Measurements from ENCODE around the gene ABLIM2.
"Not testable (repeated sequence)": the region's sequence is repeated elsewhere in the genome, so short reads cannot be mapped to it uniquely, and the experiment has no call there.

The ABLIM2 gene

DNA sequence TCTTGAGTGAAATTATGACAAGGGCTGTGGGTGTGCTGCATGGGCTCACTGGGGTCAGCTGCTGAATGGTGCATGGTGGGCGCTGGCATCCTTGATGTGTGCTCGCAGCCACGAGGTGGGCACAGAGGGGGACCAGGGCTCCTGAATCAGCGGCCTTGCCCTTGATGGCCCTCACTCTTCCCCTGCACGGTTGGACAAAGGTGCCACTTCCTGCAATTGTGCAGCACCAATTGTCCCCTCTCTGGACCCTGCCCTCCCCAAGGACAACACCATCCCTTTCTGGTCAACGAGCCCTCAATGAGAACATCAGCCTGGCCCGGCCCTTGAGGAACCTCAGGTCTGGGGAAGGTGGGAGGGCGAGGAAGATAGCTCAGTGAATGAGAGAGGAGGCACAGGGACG lies 16.1 kb downstream of the ABLIM2 start:
- in situ Hi-C loops (cut with MboI; ENCODE audit: low sequenced_read_pairs) = no loop called here

DNA sequence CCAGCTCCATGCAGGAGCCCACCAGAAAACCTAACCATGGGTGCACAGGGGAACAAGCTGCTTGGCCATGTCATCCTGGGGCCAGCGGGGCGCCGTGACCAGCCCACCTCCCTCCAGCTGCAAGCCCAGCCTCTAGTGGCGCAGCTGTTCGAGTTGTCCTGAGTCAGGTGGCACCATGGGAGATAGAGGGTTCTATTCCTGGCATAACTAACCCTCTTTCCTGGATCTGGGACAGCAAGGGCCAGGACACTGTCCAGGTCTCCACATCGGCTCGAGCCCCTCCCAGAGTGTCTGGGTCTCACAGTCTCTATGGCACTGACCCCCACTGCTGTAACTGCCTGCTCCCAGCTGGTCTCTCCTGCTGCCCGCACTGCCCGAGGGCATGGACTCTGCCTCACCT lies 16.7 kb downstream of the ABLIM2 start:
- in situ Hi-C loops (cut with MboI; ENCODE audit: low sequenced_read_pairs) = no loop called here

DNA sequence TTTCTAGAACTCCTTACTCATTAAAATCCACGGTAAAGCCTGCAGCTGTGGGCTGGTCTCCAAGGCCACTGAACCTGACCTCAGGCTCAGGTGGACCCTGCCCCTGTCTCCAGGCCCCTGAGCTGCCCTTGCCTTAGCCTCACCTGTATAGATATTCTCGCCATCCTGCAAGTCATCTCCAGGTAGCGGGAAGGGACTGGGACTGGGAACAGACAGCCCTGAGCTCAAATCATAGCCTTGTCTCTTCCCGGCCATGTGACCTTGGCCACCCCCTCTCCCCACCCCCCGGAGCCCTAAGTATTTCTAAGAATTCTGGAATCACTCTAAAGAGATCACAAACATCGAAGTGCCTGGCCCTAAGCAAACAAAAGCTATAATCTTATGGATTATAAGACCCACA lies 17.7 kb downstream of the ABLIM2 start:
- in situ Hi-C loops (cut with MboI; ENCODE audit: low sequenced_read_pairs) = no loop called here

DNA sequence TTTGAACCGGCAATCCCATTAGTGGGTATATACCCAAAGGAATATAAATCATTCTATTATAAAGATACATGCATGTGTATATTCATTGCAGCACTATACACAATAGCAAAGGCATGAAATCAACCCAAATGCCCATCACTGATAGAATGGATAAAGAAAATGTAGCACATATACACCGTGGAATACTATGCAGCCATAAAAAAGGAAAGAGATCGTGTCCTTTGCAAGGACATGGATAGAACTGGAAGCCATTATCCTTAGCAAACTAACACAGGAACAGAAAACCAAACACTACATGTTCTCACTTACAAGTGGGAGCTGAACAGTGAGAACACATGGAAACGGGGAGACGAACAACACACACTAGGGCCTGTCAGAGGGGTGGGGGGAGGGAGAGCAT lies 18.9 kb downstream of the ABLIM2 start:
- in situ Hi-C loops (cut with MboI; ENCODE audit: low sequenced_read_pairs) = not testable (repeated sequence)

DNA sequence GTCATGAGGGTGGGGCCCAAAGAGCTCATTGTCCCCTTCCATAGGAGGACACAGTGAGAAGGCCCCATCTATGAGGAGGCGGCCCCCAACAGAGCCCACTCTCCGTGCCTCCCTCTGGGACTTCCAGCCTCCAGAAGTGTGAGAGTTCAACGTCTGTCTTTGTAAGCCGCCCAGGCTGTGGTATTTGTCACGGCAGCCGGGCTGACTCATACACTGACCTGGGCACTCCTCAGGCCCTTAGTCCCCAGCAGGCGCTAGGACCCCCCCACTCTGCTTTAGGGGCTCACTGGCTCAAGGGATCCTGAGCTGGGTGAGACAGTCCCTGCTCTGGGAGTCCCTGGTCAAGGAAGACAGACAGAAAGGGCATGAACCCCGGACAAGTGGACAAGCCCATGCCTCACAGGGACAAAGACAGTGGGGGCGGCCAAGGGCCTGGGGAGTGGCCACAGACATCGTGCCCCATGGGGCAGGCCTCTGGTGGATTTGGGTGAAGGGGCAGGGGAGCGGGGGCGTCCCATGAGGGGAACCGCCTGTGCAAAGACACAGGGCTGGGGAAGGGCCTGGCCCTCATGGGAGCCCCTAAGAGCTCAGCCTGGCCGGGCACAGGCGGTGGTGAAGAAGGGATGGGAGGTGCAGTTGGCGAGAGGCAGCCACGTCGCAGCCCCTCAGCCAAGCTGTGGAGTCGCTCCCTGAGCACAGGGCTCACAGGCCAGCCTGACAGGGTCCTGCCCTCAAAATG lies 21.5 kb downstream of the ABLIM2 start:
- in situ Hi-C loops (cut with MboI; ENCODE audit: low sequenced_read_pairs) = no loop called here

DNA sequence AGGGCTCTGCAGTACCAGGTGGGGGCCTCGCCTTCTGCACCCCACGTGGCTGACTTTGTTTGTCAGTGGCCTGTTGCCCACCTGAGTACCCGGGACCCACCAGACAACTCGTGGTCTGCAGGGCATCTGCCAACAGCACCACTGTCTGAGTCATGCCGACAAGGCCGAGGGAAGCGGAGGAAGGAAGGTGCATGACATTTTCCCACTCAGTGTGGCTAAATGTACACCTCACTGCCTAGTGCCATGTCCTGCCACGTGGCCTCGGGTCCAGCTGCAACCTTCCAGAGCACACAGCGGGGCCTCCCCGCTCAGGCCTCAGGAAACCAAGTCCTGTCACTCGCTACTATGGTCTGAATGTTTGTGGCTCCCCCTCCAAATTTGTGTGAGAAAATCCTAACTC lies 22.1 kb downstream of the ABLIM2 start:
- in situ Hi-C loops (cut with MboI; ENCODE audit: low sequenced_read_pairs) = no loop called here

DNA sequence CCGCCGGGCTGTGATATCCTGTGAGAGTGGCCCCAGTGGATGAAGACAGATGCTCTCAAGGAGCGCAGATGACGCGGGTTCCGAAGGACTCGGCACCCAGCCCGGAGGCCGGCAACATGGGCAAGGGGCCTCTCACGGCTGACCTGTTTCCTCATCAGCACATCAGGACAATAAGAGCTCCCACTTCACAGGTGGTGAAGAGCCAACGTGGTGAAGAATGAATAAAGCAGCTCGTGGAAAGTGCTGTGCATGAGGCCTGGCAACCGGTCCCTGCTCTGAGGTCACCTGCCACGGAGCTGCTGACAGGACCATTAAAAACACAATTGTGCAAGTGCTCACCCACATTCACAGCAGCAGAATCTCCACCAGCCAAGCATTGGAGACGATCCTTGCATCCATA lies 22.9 kb downstream of the ABLIM2 start:
- in situ Hi-C loops (cut with MboI; ENCODE audit: low sequenced_read_pairs) = no loop called here

DNA sequence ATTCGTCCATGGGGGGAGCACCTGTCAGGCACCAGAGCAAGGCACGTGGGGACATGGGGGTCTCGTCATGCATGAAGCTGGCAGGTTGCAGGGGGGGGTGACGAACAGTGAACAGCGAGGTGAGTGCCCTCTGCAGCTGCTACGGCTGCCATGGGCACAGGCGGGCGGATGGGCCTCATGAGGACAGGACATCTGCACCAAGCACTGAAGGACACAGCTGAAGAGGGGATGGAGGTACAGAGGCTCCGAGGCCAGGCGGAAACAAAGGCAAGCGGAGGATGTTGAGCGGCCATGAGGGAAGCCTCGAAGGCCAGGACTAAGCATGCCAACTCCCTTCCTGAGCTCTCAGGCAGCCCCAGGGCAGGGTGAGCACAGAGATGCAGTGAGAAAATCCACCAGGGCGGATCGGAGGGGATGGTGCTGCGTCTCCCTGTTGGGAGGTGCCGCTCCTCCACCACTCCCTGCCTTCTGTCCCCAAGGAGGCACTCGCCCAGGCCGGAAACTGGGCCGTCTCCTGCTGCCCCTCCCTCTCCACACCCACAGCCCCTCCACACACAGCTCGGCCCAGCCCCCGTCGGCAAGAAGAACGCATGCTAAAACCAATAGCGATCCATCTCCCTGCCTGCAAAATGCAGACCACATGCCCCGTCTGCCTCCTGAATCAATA lies 24.6 kb downstream of the ABLIM2 start:
- in situ Hi-C loops (cut with MboI; ENCODE audit: low sequenced_read_pairs) = no loop called here

DNA sequence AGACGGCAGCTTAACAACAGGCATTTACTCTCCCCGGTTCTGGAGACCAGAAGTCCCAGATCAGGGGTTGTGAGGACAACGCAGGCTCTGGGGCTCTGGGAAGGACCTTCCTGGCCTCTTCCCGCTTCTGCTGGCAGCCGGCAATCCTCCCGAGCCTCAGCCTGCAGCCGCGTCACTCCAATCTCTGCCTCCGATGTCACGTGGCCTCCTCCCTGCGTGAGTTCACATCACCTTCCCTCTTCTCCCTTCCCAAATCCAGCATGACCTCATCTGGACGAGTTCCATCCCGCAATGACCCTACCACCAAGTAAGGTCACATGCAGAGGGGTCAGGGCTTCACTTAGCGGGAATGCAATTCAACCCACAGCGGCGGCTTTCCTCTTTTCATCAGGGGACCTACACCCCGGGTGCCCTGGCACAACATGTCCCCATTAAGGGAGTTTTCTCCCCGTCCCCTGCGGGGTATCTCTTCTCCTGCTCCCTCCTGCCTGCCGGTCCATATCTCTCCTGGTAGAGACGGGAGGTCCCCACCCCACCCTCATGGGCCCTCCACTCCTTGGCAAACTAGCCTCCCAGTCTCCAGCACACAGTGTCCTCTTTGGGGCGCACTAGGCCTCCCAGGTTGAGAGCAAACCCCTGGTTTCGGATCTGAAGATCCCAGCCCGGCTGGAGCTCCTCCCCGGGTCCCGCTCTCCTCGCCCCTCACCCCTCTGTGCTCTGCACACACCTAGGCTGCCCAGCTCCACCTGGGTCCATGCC lies 25.5 kb downstream of the ABLIM2 start:
- in situ Hi-C loops (cut with MboI; ENCODE audit: low sequenced_read_pairs) = no loop called here

DNA sequence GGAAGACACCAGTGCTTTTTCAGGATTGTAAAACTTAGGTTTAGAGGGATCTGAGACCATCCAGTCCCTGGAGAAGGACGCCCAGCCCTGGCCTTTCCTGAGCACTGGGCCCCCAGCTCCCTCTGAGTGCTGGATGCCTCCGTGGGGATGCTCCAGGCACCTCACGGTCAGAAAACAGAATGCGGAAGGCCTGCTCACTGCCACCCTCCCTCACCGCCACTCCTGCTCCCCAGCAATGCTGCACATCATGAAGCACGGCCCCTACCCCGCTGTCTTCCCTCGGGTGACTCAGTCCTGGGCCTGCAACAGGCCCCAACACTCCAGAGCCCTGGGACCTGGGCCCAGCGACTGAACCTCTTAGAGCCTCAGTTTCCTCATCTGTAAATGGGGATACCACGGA lies 26.2 kb downstream of the ABLIM2 start:
- in situ Hi-C loops (cut with MboI; ENCODE audit: low sequenced_read_pairs) = no loop called here

DNA sequence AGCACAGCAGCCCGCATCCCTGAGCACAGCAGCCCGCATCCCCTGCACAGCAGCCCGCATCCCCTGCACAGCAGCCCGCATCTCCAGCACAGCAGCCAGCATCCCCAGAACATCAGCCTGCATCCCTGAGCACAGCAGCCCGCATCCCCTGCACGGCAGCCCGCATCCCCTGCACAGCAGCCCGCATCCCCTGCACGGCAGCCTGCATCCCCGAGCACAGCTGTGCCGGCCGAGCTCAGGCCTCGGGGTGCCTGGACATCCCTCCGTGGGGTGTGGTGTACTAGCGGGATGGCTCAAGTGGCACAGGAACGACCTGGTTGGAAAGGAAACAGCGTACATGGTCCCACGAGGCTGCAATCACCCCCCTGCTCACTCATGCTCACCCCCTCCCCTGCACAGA lies 26.8 kb downstream of the ABLIM2 start:
- in situ Hi-C loops (cut with MboI; ENCODE audit: low sequenced_read_pairs) = no loop called here

DNA sequence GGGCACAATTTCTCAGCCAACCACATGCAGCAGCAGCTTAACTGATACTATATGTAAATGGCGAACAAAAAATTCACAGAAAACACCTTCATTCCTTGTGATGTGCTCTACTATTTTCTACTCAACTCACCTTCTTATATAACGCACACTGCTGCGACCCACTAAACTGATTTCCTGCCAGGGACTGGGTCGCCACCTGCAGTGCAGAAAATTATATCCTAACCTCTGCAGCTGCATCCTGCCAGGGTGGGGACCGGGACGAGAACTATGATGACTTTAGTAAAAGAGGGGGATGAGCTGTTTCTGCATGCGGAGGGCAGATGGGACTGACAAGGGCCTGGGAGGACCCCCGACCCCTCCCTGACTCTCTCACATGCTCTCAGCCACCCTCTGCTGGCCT lies 27.4 kb downstream of the ABLIM2 start:
- in situ Hi-C loops (cut with MboI; ENCODE audit: low sequenced_read_pairs) = no loop called here

DNA sequence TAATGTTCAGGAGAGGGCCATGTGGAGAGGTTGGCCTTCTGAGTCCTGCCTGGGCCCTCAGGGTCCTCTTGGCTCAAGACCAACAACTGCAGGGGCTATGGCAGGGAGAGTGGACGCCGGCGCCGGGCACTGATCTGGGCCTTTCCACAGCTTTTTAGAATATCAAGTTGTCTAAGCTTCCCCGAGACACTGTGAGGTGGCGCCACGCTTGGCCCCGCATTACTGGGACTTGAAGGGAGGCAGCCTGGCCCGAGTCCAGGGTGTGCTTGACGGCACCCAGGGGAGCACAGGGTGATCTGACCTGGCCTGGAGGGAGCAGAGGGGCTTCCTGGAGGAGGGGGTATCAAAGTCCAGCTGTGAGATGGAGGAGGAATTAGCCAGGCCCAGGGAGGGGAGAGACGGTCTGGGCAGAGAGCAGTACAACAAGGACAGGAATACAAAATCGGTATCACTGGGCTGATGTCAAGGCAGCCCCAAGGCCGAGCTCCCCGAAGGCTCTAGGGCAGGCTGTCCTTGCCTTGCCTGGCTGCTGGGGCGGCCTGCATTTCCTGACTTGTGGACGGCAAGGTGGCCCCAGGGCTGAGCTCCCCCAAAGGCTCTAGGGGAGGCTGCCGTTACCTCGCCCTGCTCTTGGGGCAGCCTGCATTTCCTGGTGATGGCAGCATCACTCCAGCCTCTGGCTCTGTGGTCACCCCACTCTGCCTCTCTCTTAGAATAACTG lies 28.1 kb downstream of the ABLIM2 start:
- in situ Hi-C loops (cut with MboI; ENCODE audit: low sequenced_read_pairs) = no loop called here

DNA sequence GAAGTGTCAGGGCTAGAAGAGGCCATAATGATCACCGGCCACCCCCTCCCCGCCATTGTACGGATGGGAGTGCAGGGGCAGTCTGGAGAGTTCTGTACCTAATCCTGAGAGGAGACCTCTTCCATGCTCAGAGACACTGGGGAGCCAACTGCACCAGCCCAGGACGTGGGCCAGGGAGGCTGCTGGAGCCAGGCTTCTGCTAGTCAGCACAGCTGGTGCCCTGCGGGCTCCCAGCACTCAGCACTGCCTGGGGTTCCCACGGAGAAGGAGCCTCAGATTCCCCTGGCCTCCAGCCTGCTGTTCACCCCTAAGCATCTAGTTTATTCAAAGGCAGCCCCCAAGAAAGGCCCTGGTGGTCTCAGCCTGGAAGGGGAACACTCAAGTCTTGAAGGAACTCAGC lies 28.8 kb downstream of the ABLIM2 start:
- in situ Hi-C loops (cut with MboI; ENCODE audit: low sequenced_read_pairs) = no loop called here

DNA sequence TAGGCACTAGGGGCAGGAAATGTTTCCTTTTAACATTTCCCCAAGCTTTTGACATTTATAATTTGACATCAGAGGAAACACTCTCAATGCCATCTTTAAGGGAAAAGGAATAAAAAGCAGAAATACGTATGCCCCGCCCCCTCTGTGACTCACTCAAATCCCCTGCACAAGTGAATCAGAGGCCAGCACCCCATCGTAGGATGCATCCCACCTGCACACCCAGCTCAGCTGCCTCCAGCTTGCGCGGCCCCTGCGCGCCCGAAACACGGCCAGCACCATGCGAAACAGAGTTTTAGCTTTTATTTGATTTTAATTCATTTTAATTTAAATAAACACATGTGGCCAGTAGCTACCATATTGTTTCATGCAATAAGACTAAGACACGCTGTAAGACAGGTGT lies 29.5 kb downstream of the ABLIM2 start:
- in situ Hi-C loops (cut with MboI; ENCODE audit: low sequenced_read_pairs) = no loop called here

DNA sequence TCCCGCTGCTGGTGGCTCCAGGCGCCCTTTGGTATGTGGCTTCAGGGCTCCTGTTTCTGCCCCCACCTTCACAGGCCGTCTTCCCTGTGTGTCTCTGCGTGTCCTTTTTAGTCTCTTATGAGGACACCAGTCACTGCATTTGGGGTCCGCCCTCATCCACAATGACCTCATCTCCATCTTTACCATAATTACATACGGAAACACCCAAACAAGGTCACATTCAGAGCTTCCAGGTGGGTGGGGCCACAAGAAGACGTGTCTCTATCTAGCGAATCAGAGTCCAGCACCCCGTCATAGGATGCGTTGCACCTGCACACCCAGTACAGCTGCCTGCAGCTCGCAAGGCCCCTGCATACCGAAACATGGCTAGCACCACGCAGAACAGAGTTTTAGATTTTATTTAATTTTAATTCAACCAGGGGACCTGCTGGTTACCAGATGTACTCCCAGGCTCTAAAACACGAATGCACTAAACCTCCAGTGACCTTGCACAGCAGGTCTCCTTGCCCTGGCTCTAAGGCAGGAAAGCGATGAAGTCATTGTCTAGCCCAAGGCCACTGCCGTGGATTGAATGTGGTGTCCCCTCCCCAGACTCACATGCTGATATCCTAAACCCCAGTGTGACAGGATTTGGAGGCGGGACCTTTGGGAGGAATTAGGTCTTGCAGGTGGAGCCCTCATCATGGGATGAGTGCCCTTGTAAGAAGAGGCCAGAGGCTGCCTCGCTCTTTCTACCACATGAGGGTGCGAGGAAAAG lies 30.3 kb downstream of the ABLIM2 start:
- in situ Hi-C loops (cut with MboI; ENCODE audit: low sequenced_read_pairs) = no loop called here

DNA sequence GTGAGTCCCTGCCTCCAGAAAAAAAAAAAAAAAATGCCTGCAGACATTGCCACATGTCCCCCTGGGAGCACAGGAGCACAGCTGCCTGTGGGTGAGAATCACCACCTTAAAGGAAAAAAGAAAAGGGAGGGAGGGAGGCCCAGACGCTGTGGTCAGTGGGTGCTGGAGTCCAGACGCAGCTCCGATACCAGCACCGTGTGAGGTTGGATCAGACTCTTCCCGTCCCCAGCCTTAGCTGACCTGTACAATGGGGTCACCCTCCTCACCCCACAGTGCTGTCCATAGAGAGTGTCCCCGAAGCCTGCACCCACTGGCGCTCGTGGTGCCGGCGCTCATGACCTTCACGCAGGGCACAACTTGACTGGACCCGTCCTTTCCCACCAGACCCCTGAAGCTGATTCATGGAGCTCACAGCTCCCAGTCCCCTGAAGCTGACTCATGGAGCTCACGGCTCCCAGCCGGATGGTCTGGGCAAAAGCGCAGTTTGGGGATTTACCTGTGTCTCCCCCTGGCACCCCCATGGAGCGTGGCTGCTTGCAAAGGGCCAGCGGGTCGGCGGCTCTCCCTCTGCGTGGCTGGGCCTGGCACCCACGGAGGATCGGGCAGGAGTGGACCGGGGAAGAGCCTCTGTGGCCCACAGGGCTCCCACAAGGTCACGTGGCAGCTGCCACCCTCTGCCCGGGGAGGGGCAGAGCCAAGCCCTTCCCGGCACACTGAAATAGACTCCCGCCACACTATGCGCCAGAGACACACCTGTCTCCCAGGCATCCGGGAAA lies 31.4 kb downstream of the ABLIM2 start:
- in situ Hi-C loops (cut with MboI; ENCODE audit: low sequenced_read_pairs) = no loop called here

DNA sequence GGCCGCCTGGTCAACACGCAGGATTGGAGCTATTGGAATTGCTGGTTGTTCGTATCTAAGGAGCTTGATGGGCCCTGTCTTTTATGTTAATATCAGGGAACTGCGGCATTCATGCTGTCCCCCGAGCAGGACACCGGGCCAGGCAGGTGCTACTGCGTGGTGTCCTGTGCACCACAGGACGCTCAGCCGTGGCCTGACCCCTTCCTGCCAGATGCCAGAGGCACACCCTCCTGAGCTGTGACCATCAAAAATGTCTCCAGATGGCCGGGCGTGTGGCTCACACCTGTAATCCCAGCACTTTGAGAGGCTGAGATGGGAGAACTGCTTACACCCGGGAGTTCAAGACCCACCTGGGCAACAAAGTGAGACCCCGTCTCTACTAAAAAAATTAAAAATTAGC lies 32.1 kb downstream of the ABLIM2 start:
- in situ Hi-C loops (cut with MboI; ENCODE audit: low sequenced_read_pairs) = no loop called here

DNA sequence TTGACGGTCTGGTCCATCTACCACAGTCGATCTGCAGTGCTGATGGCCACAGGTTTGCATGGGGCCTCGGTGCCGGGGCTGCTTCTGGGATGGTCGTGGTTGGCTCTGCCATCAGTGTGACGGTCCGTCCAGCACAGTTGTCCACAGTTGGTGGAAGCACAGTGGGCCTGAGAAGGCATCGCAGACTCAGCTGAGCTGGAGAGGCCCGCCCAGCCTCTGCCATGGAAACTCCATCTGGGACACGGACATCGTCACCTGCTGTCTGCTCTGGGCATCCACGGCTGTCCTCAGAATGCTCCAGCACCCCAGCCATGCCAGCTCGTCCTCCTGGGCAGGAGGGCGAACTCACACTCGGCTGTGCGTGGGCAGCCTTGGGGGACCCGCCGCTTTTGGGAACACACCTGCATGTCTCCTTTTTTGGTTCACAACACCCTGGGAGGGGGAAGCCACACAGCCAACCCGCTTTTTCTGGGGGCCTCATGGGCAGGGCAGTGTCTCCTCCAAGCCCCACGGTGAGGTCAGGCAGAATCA lies 33.0 kb downstream of the ABLIM2 start:
- in situ Hi-C loops (cut with MboI; ENCODE audit: low sequenced_read_pairs) = no loop called here

DNA sequence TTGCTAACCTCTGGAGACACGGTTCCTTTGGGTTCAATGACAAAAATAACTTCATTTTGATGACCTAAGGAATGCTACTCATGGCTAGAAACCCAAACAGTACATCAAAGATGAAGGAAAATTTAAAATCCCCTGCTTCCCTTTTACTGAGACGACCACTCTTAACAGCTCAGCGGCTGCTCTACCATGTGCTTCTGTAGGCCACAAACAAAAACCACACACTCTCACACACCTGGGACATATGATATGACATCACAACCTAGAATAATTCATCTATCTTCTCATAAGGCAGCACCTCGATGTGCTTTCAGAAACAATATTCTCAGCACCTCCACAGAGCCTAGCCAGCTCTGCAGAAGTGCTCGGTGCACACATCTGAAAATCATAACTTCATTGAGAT lies 34.7 kb downstream of the ABLIM2 start:
- in situ Hi-C loops (cut with MboI; ENCODE audit: low sequenced_read_pairs) = no loop called here
